Upper lobe of left lung (tissue), 4 donors: ENCODE results near the gene CACNA1S.

Source experiments
- CTCF ChIP-seq, 6 experiments: fragments of 450-650 bp in 4 of 6; fragments of 200-600 bp in 2 of 6; sonication (generic) in 2 of 6; IDR thresholded peaks; one replicate each; pipeline ENCODE4 v1.5.1; 2016 to 2019; ENCODE audit warnings: antibody characterized with exemption in 6 of 6
- POLR2AphosphoS5 ChIP-seq, 2 donors: sonication (generic); formaldehyde crosslinking; IDR thresholded peaks; one replicate each; pipeline ENCODE4 v1.5.1; 2017; ENCODE audit warnings: antibody characterized with exemption in 2 of 2

GRCh38 chr1:201051399-201051798 lies 60.8 kb downstream of the CACNA1S start:
- TF ChIP-seq POLR2AphosphoS5 (IDR thresholded peaks at IDR 0.05) = no peak
- TF ChIP-seq CTCF (IDR thresholded peaks at IDR 0.05) = no peak
